ENCODE results near the gene DNTT.

DNA sequence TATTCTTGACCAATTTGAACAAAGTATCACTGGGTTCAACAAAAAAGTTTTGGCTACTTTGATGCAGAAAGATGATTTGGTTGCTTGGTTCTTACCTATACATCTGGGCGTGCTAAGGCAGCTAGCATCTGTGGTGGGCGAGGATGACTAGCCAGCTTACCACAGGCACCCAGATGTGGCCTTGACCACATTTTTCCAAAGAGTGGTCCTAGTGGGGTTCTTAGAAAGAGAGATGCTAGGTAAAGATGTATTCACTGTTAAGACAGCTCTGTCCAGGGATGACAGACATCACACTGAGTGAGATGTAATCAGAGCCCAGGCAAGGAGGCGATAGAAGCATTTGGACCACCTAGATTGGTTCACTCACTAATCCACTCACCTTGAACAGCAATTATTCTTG lies 785 bp downstream of the DNTT start:
- TF ChIP-seq, protein P1, sequence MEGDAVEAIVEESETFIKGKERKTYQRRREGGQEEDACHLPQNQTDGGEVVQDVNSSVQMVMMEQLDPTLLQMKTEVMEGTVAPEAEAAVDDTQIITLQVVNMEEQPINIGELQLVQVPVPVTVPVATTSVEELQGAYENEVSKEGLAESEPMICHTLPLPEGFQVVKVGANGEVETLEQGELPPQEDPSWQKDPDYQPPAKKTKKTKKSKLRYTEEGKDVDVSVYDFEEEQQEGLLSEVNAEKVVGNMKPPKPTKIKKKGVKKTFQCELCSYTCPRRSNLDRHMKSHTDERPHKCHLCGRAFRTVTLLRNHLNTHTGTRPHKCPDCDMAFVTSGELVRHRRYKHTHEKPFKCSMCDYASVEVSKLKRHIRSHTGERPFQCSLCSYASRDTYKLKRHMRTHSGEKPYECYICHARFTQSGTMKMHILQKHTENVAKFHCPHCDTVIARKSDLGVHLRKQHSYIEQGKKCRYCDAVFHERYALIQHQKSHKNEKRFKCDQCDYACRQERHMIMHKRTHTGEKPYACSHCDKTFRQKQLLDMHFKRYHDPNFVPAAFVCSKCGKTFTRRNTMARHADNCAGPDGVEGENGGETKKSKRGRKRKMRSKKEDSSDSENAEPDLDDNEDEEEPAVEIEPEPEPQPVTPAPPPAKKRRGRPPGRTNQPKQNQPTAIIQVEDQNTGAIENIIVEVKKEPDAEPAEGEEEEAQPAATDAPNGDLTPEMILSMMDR (IDR thresholded peaks at IDR 0.05) = no peak
- TF ChIP-seq POLR2A (IDR thresholded peaks at IDR 0.05) = no peak
- no peak for TF ChIP-seq POLR2AphosphoS5 (IDR thresholded peaks at IDR 0.05)

Data from breast epithelium (tissue), 3 donors.